ENCODE results near the gene KISS1.

GRCh38 chr1:204172404-204173029 is 23.8 kb downstream of the KISS1 start:
- no peak for TF ChIP-seq MAX (CRISPR knock-in tag; IDR thresholded peaks at IDR 0.05)
- no peak for TF ChIP-seq NFE2L1 (CRISPR knock-in tag; IDR thresholded peaks at IDR 0.05)
- no peak for TF ChIP-seq ZNF232 (CRISPR knock-in tag; IDR thresholded peaks at IDR 0.05)
- no peak for TF ChIP-seq CTCF (IDR thresholded peaks at IDR 0.05)
- TF ChIP-seq GABPB1 (CRISPR knock-in tag; IDR thresholded peaks at IDR 0.05), result no peak
- TF ChIP-seq CREB1 (CRISPR knock-in tag; IDR thresholded peaks at IDR 0.05), result no peak
- TF ChIP-seq SP1 (CRISPR knock-in tag; conservative IDR thresholded peaks at IDR 0.05), result no peak
- no peak for TF ChIP-seq ARID4B (CRISPR knock-in tag; IDR thresholded peaks at IDR 0.05; ENCODE audit: borderline replicate concordance)
- no peak for TF ChIP-seq ZNF121 (CRISPR knock-in tag; IDR thresholded peaks at IDR 0.05)
